ENCODE measurements around the gene COPS8.

COPS8 gene

DNA sequence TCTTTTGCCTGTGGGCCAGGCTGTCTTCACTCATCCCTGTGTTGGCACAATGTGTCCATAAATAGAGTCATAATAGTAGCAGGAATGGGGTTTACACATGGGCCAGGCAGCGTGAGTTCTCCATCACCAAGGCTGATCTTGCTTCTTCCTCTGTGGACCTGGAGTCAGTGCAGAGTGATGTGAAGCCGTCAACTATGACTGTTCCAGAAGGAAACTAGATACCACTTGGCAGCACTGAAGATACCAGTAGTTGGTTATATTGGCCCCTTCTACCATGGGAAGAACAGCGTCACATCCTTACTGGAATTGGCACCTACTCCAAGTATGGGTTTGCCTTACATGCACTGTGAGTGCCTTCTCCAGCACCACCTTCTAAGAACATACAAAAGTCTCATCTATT, 30.2 kb downstream of the COPS8 start:
- TF ChIP-seq, protein P1, sequence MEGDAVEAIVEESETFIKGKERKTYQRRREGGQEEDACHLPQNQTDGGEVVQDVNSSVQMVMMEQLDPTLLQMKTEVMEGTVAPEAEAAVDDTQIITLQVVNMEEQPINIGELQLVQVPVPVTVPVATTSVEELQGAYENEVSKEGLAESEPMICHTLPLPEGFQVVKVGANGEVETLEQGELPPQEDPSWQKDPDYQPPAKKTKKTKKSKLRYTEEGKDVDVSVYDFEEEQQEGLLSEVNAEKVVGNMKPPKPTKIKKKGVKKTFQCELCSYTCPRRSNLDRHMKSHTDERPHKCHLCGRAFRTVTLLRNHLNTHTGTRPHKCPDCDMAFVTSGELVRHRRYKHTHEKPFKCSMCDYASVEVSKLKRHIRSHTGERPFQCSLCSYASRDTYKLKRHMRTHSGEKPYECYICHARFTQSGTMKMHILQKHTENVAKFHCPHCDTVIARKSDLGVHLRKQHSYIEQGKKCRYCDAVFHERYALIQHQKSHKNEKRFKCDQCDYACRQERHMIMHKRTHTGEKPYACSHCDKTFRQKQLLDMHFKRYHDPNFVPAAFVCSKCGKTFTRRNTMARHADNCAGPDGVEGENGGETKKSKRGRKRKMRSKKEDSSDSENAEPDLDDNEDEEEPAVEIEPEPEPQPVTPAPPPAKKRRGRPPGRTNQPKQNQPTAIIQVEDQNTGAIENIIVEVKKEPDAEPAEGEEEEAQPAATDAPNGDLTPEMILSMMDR (conservative IDR thresholded peaks at IDR 0.05; ENCODE audit: low read depth, low read length) = no peak
- DNase-seq (ENCODE audit: low read depth) = no peak
- H3K4me3 ChIP-seq (ENCODE audit: low read length) = no peak overlapping the region

DNA sequence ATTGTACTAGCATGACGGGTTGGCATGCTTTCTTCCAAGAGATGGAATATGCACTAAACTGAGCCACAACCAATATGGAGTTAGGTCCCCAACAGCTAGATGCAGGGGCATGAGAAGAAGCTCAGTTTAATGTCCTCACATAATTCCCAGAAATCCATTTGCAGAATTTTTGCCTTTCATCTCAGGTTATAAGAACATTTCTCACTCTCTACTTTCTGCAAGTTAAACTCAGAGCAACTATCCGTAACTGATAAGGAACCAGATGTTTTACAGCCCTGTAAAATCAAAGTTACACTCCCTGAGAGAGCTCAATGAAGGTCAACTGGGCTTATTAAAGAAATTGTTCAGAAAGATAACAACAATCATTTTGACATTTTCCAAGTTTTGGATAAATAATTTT, 30.7 kb downstream of the COPS8 start:
- no peak overlapping the region for H3K4me3 ChIP-seq (ENCODE audit: low read length)
- no peak for DNase-seq (ENCODE audit: low read depth)

DNA sequence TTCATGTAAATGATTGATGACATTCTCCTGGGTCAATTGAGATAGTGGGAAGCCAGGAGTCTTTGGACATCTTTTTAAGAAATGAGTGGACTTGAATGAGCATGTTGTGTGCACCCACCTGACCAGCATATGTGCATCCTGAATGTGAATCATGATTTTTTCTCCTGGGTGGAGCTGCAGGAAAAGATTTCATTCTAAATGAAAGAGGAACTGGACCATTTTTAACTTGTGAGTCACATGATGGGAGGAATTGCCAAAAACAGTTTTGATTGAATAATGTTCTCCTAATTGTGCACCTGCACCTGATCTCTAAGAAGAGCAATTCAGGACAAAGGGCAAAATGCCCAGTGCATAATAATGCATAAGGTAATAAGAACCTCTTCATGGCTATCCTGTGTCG, 32.3 kb downstream of the COPS8 start:
- TF ChIP-seq, protein P1 (conservative IDR thresholded peaks at IDR 0.05; ENCODE audit: low read depth, low read length) = no peak
- H3K4me3 ChIP-seq (ENCODE audit: low read length) = no peak overlapping the region
- no peak for DNase-seq (ENCODE audit: low read depth)

More for the DNA sequence above, 30.7 kb downstream of the COPS8 start:
- TF ChIP-seq, protein P1 (conservative IDR thresholded peaks at IDR 0.05; ENCODE audit: low read depth, low read length) = no peak

DNA sequence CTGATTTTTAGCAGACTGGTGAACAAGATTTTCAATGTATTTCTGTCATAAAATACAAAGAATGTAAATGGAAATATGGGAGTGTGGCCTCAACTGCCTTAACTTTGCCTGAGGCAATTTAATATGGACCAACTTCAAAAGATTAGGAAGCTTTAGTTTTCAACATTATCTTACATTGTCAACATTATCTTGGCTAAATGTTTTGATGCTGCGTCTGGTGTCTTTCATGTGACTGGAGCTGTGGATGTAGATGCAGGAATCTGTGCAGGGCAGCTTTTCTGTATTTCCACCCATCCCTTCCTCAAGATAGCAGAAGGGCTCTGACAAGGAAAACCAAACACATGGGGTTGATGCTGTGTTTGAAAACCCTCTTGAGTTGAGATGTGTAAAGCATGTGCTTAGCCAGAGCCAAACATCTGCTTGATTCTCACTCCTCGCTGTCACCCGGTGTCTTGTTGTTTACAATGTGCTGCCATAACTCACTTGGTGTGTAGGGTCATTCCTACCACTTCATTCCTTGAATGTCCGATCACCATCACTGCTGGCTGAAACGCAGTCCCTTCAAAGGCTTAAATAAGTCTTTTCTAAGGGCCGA, 33.0 kb downstream of the COPS8 start:
- TF ChIP-seq, protein P1 (conservative IDR thresholded peaks at IDR 0.05; ENCODE audit: low read depth, low read length) = no peak
- DNase-seq (ENCODE audit: low read depth) = no peak
- H3K4me3 ChIP-seq (ENCODE audit: low read length) = no peak overlapping the region

DNA sequence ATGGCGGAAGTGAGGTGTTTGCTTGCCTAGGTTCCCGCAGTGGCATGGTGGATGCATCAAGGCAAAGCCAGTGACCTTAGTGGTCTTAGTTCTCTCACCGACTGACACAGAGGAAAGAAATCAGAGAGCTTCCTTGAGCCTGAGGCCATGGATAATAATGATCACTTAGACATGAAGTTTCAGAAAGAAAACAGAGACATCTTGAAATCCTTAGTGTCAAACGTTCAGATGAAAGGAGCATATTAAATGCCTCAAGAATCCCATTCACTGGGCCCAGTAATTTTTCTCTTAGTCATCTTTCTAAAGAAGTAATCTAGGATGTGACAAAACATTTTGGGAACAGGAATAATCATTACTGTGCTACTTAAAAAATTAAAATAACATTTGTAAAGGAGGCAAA, 35.2 kb downstream of the COPS8 start:
- DNase-seq (ENCODE audit: low read depth) = no peak
- H3K4me3 ChIP-seq (ENCODE audit: low read length) = no peak overlapping the region
- TF ChIP-seq, protein P1 (conservative IDR thresholded peaks at IDR 0.05; ENCODE audit: low read depth, low read length) = no peak

DNA sequence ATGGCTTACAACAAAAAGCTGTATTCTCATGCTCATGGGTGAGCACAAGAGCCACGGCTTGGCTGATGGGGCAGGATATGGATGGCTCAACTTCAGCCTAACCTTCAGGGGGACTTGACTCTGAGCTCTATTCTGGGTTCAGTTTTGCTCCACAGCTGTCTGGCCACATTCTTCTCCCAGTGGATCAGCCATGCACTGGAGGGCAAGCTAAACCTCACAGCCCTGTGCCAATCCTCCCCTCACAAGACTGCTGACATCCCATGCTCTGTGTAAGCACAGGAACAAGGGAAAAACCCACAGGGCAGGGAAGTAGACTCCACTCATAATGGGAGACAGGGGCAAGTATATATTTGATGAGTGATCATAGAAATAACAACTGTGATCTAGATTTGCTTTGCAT, 35.6 kb downstream of the COPS8 start:
- no peak overlapping the region for H3K4me3 ChIP-seq (ENCODE audit: low read length)
- TF ChIP-seq, protein P1 (conservative IDR thresholded peaks at IDR 0.05; ENCODE audit: low read depth, low read length) = no peak
- no peak for DNase-seq (ENCODE audit: low read depth)

DNA sequence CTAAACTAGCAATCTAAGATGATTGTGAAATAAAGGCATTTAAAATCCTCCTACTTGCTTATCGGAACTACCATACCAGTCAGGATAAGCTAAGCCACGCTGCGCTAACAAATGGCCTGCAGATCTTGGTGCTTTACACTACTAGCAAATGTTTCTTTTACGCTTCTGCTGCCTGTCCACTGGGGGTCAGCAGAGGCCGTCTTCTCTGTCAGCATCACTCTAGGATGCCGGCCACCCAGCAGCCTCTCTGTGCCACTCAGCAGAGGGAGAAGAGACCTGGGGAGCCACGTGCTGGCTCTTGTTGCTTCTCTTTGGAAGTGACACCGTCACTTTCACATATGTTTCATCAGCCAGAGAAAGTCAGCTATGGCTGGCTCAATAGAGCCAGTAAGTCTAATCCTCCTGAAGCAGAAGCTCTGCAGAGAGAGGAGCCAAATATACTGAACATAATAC, 36.6 kb downstream of the COPS8 start:
- DNase-seq (ENCODE audit: low read depth) = no peak
- H3K4me3 ChIP-seq (ENCODE audit: low read length) = no peak overlapping the region
- TF ChIP-seq, protein P1 (conservative IDR thresholded peaks at IDR 0.05; ENCODE audit: low read depth, low read length) = peak; percentile 65

Data from retinal pigment epithelial cell (primary cell).